ENCODE data around the gene PSTPIP2. TPM values are rescaled to one million over a fixed set of nuclear protein-coding genes. Genes with fewer than 3 reads are reported as not detected.
"Not testable (repeated sequence)": the region's sequence is repeated elsewhere in the genome, so short reads cannot be mapped to it uniquely, and the experiment has no call there.

Gene PSTPIP2
- total RNA-seq, 1 donor from 2014 or later = 4.5 TPM

- Mint-ChIP-seq H3K9me3 (ENCODE audit: unreplicated experiment) (no peaks in the 10 kb centered on the region), H3K4me3 (ENCODE audit: unreplicated experiment) (no peak overlapping the region), H3K27ac (ENCODE audit: unreplicated experiment) (no peak overlapping the region), H3K4me1 (ENCODE audit: unreplicated experiment) (peaks cover 16% of the 10 kb centered on the region), H3K36me3 (ENCODE audit: unreplicated experiment) (no peaks in the 10 kb centered on the region), H3K27me3 (ENCODE audit: unreplicated experiment) (no peaks in the 10 kb centered on the region)
- peak; percentile 48 for DNase-seq (ENCODE audit: extremely low spot score, unreplicated experiment)
- TF ChIP-seq CTCF (IDR thresholded peaks at IDR 0.05) = no peak
Measured at GRCh38 chr18:45995461-45995860, 76.6 kb downstream of the PSTPIP2 start.

GRCh38 chr18:45993438-45993837 lies 78.6 kb downstream of the PSTPIP2 start:
- no peaks in the 10 kb centered on the region for H3K27me3 Mint-ChIP-seq (ENCODE audit: unreplicated experiment)
- peaks cover 5% of the 10 kb centered on the region for H3K36me3 Mint-ChIP-seq (ENCODE audit: unreplicated experiment)
- DNase-seq (ENCODE audit: extremely low spot score, unreplicated experiment) = no peak
- no peak for TF ChIP-seq CTCF (IDR thresholded peaks at IDR 0.05)
- no peaks in the 10 kb centered on the region for H3K9me3 Mint-ChIP-seq (ENCODE audit: unreplicated experiment)
- peaks cover 16% of the 10 kb centered on the region for H3K4me1 Mint-ChIP-seq (ENCODE audit: unreplicated experiment)
- H3K4me3 Mint-ChIP-seq (ENCODE audit: unreplicated experiment) = no peak overlapping the region
- no peak overlapping the region for H3K27ac Mint-ChIP-seq (ENCODE audit: unreplicated experiment)

GRCh38 chr18:45992527-45992926 lies 79.5 kb downstream of the PSTPIP2 start:
- not testable (repeated sequence) for H3K27me3 Mint-ChIP-seq (ENCODE audit: unreplicated experiment); H3K27ac Mint-ChIP-seq (ENCODE audit: unreplicated experiment)

GRCh38 chr18:45991788-45992187 lies 80.3 kb downstream of the PSTPIP2 start:
- no peak overlapping the region for H3K27ac Mint-ChIP-seq (ENCODE audit: unreplicated experiment)
- H3K4me1 Mint-ChIP-seq (ENCODE audit: unreplicated experiment) = peaks cover 16% of the 10 kb centered on the region
- no peak for TF ChIP-seq CTCF (IDR thresholded peaks at IDR 0.05)
- peaks cover 8% of the 10 kb centered on the region for H3K36me3 Mint-ChIP-seq (ENCODE audit: unreplicated experiment)
- H3K27me3 Mint-ChIP-seq (ENCODE audit: unreplicated experiment) = no peaks in the 10 kb centered on the region
- no peaks in the 10 kb centered on the region for H3K9me3 Mint-ChIP-seq (ENCODE audit: unreplicated experiment)
- H3K4me3 Mint-ChIP-seq (ENCODE audit: unreplicated experiment) = no peak overlapping the region
- DNase-seq (ENCODE audit: extremely low spot score, unreplicated experiment) = no peak

More at GRCh38 chr18:45992527-45992926, 79.5 kb downstream of the PSTPIP2 start:
- H3K36me3 Mint-ChIP-seq (ENCODE audit: unreplicated experiment); DNase-seq (ENCODE audit: extremely low spot score, unreplicated experiment); H3K9me3 Mint-ChIP-seq (ENCODE audit: unreplicated experiment); H3K4me3 Mint-ChIP-seq (ENCODE audit: unreplicated experiment): not testable (repeated sequence)
- peaks cover 16% of the 10 kb centered on the region for H3K4me1 Mint-ChIP-seq (ENCODE audit: unreplicated experiment)

- Mint-ChIP-seq H3K36me3 (ENCODE audit: unreplicated experiment) (peaks cover 8% of the 10 kb centered on the region), H3K4me1 (ENCODE audit: unreplicated experiment) (no peaks in the 10 kb centered on the region), H3K4me3 (ENCODE audit: unreplicated experiment) (no peak overlapping the region), H3K9me3 (ENCODE audit: unreplicated experiment) (no peaks in the 10 kb centered on the region), H3K27ac (ENCODE audit: unreplicated experiment) (no peak overlapping the region), H3K27me3 (ENCODE audit: unreplicated experiment) (no peaks in the 10 kb centered on the region)
- TF ChIP-seq CTCF (IDR thresholded peaks at IDR 0.05) = no peak
- DNase-seq (ENCODE audit: extremely low spot score, unreplicated experiment) = no peak
Measured at GRCh38 chr18:45984546-45985235, 87.4 kb downstream of the PSTPIP2 start.

Data from osteocyte (in vitro differentiated cells).